Forelimb muscle (tissue), 1 donor: ENCODE data around the gene SELENOP. TPM values are rescaled to one million over a fixed set of nuclear protein-coding genes. Genes with fewer than 3 reads are reported as not detected.
A peak's percentile ranks its signal among the peaks of the same experiment; 100 is the strongest.
"Not testable (repeated sequence)": the region's sequence is repeated elsewhere in the genome, so short reads cannot be mapped to it uniquely, and the experiment has no call there.

Experiments
- DNase-seq: peaks from one replicate; pipeline ENCODE4 v3.0.0-alpha.2; 2013; ENCODE audit warnings: low read depth
- polyA plus RNA-seq: library from polyadenylated mRNA; unstranded; fragments of 120-200 nt; gene quantifications from one replicate; pipeline ENCODE4 v1.2.1, GENCODE V29; 2013; ENCODE audit not compliant: insufficient read length

Gene SELENOP, protein sequence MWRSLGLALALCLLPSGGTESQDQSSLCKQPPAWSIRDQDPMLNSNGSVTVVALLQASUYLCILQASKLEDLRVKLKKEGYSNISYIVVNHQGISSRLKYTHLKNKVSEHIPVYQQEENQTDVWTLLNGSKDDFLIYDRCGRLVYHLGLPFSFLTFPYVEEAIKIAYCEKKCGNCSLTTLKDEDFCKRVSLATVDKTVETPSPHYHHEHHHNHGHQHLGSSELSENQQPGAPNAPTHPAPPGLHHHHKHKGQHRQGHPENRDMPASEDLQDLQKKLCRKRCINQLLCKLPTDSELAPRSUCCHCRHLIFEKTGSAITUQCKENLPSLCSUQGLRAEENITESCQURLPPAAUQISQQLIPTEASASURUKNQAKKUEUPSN
- polyA plus RNA-seq = 98.3 TPM

DNA sequence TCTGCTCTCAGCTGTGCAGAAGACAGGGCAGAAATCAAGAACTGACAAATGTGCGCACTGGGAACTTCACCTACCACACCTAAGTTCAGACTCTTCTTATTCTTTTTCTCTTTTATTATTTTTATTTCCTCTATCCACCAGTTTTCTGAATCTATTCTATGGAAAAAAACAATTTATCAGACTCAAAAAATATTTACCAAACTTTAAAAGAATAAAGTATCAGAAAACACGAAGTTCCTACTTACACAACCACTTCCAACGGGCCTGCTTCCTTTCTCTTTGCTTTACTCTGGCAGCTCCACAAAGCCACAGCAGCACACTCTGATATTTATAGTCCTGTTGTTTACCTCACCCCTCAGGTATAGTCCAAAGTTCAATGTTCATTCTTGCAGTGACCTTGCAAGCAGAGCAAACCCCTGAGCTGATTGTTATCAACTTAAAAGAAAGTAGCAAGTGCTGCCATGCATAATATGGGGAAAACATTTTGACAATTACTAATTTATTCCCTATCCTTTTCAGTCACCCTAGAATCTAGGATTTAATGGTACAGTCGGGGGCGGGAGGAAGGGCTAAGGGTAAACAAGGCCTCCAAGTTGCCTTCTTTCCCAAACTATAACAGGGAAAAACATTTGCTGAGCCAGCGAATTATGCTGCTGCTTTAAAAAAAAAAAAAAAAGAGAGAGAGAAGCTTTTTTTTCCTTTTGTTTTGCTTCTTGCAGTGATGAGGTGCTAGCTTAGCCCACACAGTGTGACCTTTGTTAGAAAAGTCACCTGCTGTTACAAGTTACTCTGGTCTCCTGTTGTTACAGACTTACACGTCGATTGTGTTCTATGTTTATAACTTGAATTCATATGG, at the start of gene SELENOP:
TSS of gene SELENOP (minus strand) at position 302 of the 856 bp plus-strand sequence. CDS start 3,539 bp downstream, outside the sequence.
- DNase-seq = peak; percentile 76

DNA sequence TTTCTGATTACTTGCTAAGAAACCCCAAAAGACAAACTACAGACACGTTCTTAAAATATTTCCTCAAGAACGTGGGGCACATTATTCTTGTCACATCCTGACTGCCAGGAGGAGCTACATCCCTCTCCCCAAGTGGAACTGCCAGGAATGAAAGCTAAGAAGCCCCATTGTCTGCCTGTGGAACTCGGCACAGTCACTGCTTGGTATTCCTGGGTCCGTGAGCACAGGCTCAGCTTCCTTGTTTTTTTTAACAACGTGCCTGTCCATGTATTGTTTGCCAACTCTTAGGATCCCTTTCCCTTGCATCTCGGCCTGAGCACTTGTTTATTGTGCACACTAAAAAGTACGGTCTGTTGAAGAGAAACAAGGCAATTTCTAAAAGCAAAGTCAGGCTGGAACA, 47.0 kb upstream of the SELENOP start:
- no peak for DNase-seq

DNA sequence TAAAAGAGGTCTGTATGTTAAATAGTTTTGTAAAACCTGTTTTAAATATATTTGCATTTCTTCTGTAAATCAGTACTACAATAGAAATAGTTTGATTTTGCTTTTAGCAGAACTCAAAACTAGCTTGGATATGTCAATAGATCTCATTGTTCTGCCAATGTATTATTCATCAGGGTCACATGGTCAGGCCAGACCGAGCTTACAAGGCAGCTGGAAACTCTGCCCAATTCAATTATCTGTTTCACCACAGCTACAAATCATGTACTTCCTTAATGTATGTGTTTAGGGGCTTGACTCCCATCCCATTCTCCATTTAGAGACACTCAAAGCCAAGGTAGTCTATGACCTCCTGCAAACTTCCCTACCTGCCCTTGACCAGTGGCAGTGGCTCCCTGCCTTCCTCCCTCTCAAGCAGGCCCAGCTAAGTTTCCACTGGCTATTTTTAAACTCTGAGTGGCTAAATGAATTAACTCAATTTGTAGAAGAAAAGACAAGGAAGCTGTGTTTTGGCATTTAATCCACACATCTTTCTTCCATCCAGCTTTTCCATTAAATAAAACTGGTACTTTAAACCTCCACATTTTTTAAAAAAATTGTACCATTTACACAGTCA, 46.4 kb upstream of the SELENOP start:
- no peak for DNase-seq

DNA sequence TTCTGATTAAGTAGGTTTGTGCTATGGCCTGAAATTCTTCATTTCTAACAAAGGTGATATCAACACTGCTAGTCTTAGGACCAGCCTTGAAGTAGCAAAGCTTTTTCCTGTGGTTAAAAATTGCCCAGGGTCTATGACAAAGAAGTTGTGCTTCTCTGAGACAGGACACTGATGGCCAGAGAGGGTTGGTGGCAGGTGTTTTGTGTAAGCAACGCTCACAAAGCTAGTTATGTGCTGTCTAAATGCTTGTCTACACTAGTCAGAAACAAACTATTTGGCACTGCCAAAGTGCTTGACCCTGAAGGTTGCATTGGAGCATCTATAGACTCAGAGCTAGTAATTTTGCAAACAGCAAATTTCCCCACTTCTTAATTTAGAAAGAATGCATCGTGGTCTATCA, 44.1 kb upstream of the SELENOP start:
- no peak for DNase-seq

DNA sequence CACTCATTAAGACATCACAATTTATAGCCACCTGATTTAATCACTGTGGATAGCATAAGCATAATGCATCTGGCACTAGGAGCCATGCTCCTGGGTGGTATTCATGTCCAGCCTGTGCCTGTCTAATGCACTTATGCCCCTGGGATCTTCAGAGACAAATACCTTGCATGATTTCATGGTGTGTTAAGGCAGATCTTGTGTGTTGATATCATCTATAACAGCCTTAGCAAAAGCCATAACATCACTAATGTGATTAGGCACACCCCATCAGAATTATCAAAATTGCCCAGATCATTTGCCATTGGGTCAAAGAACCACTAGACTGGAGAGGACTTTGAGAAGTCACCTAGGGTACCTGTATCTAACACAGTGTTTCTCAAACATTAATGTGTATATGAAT, 43.7 kb upstream of the SELENOP start:
- no peak for DNase-seq

DNA sequence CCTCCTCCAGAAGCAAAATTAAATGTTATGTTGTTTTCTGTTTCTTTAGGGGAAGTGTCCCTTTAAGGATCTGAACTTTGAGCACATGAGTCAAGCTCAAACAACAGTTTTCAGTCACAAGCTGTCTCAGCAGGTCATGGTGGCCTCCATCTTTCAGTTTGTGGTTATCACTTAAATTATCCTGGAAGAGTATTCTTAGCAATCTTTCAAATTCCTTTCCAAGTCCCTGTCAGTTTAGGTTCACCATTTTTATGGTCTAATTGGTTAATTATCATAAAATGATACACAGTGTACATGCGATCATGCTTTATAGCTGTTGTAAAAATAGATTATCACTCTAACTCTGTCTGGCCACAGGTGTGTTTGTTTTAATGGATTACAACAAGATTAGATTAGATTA, 43.1 kb upstream of the SELENOP start:
- no peak for DNase-seq

DNA sequence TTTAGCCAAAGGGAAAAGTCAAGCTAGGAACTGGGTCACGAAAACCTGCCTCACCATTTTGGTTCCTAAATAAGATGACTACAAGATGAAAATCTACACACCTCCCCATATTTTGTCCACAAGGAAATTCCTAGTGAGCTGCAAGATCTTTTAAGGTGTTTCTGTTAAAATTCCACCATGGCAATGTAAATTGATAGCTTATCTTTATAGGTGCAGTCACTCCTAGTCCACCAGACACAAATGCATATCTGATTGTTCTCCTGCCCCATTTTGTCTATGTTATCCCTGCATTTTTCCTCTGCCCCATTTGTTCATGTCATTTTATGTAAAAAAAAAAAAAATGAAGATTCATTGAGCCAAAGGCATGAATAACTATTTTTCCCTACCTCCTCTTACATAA, 41.1 kb upstream of the SELENOP start:
- DNase-seq = no peak

DNA sequence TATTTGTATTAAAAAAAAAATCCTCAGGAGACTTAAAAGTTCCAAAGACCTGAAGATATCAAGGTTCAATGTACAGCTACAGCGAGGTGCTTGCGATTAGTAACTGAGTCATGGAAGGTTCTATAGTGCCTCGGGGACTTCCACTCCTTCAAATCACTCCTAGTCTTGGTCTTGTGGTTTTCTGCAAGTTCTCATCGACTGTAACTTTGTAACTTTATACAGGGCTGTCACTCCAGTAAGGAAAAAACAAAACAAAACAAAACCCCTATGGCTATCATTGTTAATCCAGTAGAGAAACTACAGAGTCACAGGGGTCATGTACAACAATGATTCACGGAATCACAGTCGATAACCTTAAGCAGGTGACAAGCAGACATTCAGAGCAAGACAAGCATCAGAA, 39.8 kb upstream of the SELENOP start:
- DNase-seq = no peak

DNA sequence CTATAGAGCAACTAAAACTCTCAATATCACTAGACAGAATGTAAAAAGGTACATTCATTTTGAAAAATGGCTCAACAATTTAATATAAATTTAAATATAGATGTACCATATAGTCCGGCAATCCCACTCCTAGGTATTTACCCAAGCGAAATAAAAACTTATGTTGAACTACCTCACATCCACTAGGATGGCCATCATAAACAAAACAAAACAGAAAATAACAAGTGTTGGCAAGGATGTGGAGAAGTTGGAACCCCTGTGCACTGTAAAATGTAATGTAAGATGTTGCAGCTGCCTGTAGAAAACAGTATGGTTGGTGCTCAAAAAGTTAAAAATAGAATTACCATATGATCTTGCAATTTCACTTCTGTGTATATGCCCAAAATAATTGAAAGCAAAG, 36.9 kb upstream of the SELENOP start:
- DNase-seq = no peak

DNA sequence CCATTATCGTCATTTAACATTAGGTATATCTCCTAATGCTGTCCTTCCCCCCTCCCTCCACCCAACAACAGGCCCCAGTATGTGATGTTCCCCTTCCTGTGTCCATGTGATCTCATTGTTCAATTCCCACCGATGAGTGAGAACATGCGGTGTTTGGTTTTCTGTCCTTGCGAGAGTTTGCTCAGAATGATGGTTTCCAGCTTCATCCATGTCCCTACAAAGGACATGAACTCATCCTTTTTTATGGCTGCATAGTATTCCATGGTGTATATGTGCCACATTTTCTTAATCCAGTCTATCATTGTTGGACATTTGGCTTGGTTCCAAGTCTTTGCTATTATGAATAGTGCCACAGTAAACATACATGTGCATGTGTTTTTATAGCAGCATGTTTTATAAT, 32.7 kb upstream of the SELENOP start:
- not testable (repeated sequence) for DNase-seq

DNA sequence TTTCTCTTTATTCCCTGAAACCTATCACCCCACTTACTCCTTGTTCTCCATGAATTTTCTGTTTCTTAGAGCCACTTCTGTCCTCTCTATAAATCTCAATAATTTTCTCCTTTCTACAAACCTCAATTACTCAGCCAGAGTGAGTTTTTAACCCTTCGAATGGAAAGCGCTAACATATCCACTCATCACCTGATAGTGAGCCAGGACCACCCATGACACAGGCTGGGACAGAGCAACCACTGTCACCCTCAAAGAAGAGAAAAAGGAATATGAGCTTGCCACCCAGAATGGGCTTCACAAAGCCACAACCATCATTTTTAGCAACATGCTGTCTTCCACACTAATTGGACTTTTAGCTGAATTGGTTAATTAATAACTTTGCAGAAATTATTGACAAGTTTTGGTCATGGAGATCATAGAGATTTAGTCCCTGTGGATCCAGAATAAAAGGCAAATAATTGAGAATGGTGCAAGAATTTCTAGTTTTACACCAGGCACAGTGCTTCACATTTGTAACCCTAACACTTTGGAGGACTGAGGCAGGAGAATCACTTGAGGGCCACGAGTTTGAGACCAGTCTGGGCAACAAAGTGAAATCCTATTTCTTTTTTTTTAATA, 32.1 kb upstream of the SELENOP start:
- DNase-seq = no peak

DNA sequence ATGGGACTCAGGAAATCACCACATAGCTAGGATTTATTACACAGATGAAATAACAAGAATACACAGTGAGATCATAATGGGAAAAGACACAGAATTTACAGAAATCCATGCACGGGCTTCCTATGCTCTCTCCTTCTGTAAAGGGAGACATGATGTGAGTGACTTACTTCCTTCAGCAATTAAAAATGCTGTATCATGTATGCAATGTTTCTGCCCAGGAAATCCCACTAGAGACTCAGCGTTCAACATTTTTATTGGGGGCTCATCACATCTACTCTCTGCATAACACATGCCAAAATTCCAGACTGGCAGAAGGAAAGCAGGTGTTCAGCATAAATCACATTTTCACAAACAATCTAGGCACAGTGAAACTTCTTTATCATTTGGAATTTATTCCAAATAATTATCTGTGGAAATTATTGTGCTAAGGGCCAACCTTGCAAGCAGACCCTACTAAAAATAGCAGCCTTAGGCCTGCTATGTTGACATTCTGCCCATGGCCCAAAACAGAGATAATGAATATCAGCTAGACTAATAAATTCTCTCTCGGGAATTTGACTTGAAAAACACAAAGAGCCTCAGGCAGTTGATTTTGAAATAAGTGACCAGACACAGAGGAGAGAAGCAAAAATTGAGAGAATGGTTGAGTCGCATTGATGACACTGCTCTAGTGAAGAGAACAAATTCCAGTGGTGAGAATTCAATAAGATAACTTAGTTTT, 31.4 kb upstream of the SELENOP start:
- DNase-seq = no peak

DNA sequence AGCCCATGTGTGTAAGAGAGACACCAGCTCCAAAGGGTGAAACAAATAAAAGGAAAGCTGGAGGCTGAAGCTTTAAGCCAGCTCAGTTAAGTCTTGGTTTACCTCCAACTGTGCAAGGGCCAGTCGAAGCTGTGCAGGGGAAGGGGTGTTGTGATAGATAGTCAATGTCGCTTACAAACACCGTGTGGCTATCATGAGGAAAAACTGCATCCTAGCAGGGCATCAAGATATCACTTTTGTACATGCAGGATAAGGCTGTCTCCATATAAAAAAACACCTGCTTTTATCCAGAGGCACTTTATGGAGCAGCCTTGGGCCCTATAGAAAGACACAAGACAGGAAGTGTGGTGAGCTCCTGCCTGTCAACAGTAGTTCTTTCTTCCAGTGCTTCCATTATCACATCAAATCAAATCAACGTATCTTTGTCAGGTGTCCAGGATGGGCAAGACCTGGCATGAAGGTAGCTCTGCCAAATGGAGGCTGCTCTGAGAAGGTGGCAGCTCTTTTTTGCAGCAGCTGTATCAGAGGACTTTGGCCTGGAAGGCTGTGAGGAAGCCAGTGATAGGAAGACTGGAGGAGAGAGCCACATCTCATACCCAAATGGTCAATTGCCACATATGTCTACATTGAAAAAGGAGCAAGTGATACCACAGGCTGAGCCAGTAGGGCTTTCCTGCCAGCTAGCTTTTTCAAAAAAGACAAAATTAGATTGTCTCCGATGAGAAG, 29.3 kb upstream of the SELENOP start:
- DNase-seq = no peak

DNA sequence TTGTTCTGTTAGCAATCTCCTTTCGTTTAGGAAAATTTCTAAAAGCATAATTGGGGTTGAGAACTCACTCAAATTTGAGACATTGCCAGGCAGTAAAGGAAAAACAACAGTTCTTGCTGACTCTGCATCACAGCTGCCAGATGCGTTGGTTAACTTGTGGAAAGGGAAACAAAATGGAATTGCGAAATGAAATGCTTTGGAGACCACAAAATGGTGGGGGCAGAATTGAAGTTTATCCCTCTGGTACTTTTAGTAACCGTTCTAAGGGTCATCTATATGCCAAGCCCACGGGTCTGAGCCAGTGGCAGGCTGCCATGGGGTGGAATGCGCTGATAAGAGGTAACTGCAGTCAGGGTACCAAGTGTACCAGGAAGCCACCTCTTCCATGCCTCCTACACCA, 28.6 kb upstream of the SELENOP start:
- peak; percentile 63 for DNase-seq

DNA sequence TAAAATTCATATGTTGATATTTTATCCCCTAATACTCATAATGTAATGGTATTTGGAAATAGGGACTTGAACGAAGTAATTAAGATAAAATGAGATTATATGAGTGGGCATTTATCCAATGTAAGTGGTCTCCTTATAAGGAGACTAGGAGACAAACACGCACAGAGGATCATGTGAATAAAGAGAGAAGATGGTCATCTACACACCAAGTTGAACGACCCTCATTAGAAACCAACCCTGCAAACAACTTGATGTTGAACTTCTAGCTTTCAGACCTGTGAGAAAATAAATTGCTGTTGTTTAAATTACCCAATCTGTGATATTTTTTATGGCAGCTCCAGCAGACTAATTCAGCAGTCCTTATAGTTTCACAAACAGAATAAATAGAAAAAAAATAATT, 27.5 kb upstream of the SELENOP start:
- DNase-seq = no peak

DNA sequence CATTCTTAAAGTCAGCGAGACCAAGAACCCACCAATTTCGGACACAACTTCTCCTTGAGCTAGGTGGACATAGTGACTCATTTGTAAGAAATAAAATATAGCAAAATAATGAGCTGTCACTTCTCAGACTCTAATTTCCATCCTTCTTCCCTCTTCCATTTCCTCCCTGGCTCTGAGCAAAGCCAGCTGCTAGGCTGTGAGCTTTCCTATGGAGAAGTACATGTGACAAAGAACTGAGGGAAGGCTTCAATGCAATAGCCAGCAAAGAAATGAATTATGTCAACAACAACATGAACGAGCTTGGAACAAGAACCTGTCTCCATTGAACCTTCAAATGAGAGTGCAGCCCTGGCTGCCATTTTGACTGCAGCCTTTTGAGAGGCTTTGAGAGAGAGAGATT, 25.9 kb upstream of the SELENOP start:
- no peak for DNase-seq

DNA sequence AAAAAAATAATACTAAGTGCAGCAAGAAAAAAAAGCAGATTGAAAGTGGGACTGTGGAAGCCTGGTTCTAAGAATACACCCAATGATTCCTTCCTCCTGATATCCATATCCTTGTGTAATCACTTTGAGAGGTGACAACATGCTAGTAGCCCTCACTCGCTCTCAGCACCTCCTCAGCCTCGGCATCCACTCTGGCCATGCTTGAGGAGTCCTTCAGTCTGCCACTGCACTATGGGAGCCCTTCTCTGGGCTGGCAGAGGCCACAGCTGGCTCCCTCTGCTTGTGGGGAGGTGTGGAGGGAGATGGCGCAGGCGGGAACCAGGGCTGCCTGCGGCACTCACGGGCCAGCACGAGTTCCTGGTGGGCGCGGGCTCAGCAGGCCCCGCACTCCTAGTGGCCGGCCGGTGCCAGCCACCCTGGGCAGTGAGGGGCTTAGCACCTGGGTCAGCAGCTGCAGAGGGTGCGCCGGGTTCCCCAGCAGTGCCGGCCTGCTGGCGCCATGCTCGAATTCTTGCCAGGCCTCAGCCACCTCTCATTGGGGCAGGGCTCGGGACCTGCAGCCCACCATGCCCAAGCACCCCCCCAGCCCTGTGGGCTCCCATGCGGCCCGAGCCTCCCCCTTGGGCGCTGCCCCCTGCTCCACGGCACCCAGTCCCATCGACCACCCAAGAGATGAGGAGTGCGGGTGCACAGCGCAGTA, 24.5 kb upstream of the SELENOP start:
- DNase-seq = no peak

DNA sequence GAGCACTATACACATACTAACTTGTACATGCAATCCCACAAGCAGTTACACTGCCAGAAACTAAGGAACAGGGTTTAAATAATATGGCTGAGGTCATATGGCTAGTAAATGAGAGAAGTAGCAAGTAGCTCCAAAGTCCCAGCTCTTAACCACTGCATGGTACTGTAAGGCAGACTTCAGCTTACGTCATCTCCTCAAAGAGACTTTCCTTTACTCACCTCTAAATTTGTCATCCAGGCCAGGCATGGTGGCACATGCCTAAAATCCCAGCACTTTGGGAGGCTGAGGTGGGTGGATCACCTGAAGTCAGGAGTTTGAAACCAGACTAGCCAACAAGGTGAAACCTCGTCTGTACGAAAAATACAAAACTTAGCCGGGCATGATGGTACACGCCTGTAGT, 20.4 kb upstream of the SELENOP start:
- DNase-seq = no peak

DNA sequence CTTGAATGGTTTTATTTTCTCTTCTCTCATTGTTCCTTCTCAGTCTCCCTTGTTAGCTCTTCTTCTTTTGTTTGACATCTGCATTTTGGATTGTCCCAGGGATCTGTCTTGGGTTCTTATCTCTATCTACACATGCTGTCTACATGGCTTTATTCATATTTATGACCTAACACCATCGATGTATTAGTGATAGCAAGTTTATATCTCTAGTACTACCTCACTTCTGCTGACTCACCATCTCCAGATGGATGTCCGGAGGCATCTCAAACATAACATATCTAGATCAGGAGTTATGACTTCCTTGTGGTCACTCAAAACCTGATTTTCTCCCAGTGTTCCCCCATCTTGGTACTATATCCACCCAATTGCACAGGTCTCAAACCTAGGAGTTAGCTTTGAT, 19.2 kb upstream of the SELENOP start:
- no peak for DNase-seq

DNA sequence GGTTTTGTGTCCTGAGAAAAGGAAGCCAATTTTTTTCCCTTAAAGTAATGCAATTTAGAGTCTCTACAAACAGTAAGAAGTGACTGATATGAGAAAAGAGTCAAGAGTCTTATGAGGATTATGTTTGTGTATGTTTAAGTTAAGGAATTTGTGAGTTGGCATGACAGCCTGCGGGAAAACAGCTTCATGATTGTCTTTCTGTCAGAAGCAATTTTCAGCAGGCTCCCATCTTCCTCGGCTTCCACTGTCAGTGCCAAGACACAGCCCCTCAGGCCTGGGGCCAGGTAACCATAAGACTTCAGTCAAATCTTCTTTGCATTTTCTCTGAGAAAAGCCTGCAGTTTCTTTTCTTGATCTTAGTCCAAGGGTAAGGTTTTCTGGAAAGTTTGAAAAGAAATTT, 17.0 kb upstream of the SELENOP start:
- no peak for DNase-seq
